Body of pancreas (tissue), 4 donors: ENCODE results near the gene IER5. TPM values are rescaled to one million over a fixed set of nuclear protein-coding genes. Genes with fewer than 3 reads are reported as not detected.

Experiments used
- ATAC-seq: fragments of 150-250 bp; one replicate; pipeline ENCODE4 v1.9.1; 2016
- DNase-seq, 4 donors: peaks; one replicate each; pipeline ENCODE4 v3.0.0-alpha.2; 2019
- H3K27ac ChIP-seq, 4 donors: fragments of 200-600 bp; sonication (generic); 1 replicate in 3 of 4; 2 replicates in 1 of 4; pipeline versions ENCODE4 v1.5.1 to v1.6.1; 2016 to 2019; ENCODE audit warnings: mild to moderate bottlenecking in 1 of 4, mixed read lengths in 1 of 4, moderate library complexity in 1 of 4
- H3K27me3 ChIP-seq, 2 donors: fragments of 200-600 bp; sonication (generic); one replicate each; pipeline ENCODE4 v1.6.0; 2016; ENCODE audit warnings: mild to moderate bottlenecking in 1 of 2
- H3K36me3 ChIP-seq, 2 donors: fragments of 200-600 bp; sonication (generic); replicated peaks in 1 of 2; 2 replicates each; pipeline ENCODE4 v1.5.1; 2016; ENCODE audit warnings: low read depth in 2 of 2; ENCODE audit not compliant: insufficient read depth in 1 of 2
- H3K4me1 ChIP-seq: fragments of 200-600 bp; sonication (generic); one replicate; pipeline ENCODE4 v1.6.0; 2016
- H3K4me3 ChIP-seq, 2 donors: fragments of 200-600 bp; sonication (generic); 1 replicate in 1 of 2; 2 replicates in 1 of 2; pipeline ENCODE4 v1.5.1; 2016 to 2019
- H3K9me3 ChIP-seq, 3 donors: fragments of 200-600 bp; sonication (generic); 1 replicate in 2 of 3; 2 replicates in 1 of 3; pipeline ENCODE4 v1.5.1; 2016
- CTCF ChIP-seq, 7 experiments: fragments of 450-650 bp in 4 of 7; fragments of 200-600 bp in 3 of 7; sonication (generic) in 3 of 7; IDR thresholded peaks; one replicate each; pipeline ENCODE4 v1.5.1; 2016 to 2019; ENCODE audit warnings: antibody characterized with exemption in 7 of 7
- POLR2A ChIP-seq, 3 donors: fragments of 450-650 bp; IDR thresholded peaks; one replicate each; pipeline ENCODE4 v1.6.1; 2016; ENCODE audit warnings: antibody characterized with exemption in 3 of 3, mild to moderate bottlenecking in 2 of 3
- WGBS, 2 donors: methylation state at CpG; one replicate each; pipeline ENCODE4 v1.1.5; 2017; 5-methylcytosine and 5-hydroxymethylcytosine counted together
- intact Hi-C: fragments of 100-400 bp; cut with DNase I; formaldehyde crosslinking; loops from one replicate; pipeline ENCODE4 v1.15.1; 2023
- total RNA-seq, 2 donors: library from RNA; depleted of rRNA; stranded (reverse); fragments of >200 nt; gene quantifications; one replicate each; pipeline ENCODE4 v1.1.0, GENCODE V29; 2016

The IER5 gene
- total RNA-seq, 2 donors from 2014 or later = 6.6 to 6.7 TPM

GRCh38 chr1:181077576-181078242, 10.8 kb upstream of the IER5 start:
- Histone ChIP-seq H3K27ac (no peak overlapping the region), H3K4me3 (no peak overlapping the region), H3K36me3 (no peaks in the 10 kb centered on the region), H3K9me3 (no peaks in the 10 kb centered on the region), H3K27me3 (no peaks in the 10 kb centered on the region), H3K4me1 (no peaks in the 10 kb centered on the region)
- ATAC-seq = no peak
- intact Hi-C loops = no loop called here
- WGBS, 2 donors = 70 to 77% methylated on average over 7 of the region's 7 CpGs
- no peak for DNase-seq
- no peak for TF ChIP-seq CTCF (IDR thresholded peaks at IDR 0.05)
- TF ChIP-seq POLR2A (IDR thresholded peaks at IDR 0.05) = no peak

GRCh38 chr1:181079382-181079781, 9.1 kb upstream of the IER5 start:
- intact Hi-C loops = no loop called here
- 55 to 62% methylated on average over 2 of the region's 2 CpGs for WGBS, 2 donors
- no peak for ATAC-seq

GRCh38 chr1:181079920-181080319, 8.6 kb upstream of the IER5 start:
- WGBS, 2 donors = 48 to 56% methylated on average over 4 of the region's 4 CpGs
- Histone ChIP-seq H3K27ac (no peak overlapping the region), H3K4me1 (no peaks in the 10 kb centered on the region), H3K9me3 (no peaks in the 10 kb centered on the region), H3K36me3 (no peaks in the 10 kb centered on the region), H3K27me3 (no peaks in the 10 kb centered on the region), H3K4me3 (no peak overlapping the region)
- DNase-seq (no peak), ATAC-seq (no peak)
- intact Hi-C loops = no loop called here
- TF ChIP-seq CTCF (IDR thresholded peaks at IDR 0.05) (no peak), POLR2A (IDR thresholded peaks at IDR 0.05) (no peak)

More at GRCh38 chr1:181079382-181079781, 9.1 kb upstream of the IER5 start:
- no peaks in the 10 kb centered on the region for H3K36me3 ChIP-seq
- H3K4me1 ChIP-seq = no peaks in the 10 kb centered on the region
- TF ChIP-seq POLR2A (IDR thresholded peaks at IDR 0.05) = no peak
- no peak overlapping the region for H3K27ac ChIP-seq
- no peaks in the 10 kb centered on the region for H3K27me3 ChIP-seq
- DNase-seq = no peak
- H3K4me3 ChIP-seq = no peak overlapping the region
- H3K9me3 ChIP-seq = no peaks in the 10 kb centered on the region

GRCh38 chr1:181080556-181080955, 7.9 kb upstream of the IER5 start:
- H3K4me1 ChIP-seq = no peaks in the 10 kb centered on the region
- no peaks in the 10 kb centered on the region for H3K27me3 ChIP-seq
- H3K9me3 ChIP-seq = no peaks in the 10 kb centered on the region
- TF ChIP-seq CTCF (IDR thresholded peaks at IDR 0.05) (no peak), POLR2A (IDR thresholded peaks at IDR 0.05) (no peak)
- no peak overlapping the region for H3K4me3 ChIP-seq
- no peak for DNase-seq
- no peak overlapping the region for H3K27ac ChIP-seq
- ATAC-seq = no peak
- intact Hi-C loops = no loop called here
- 81 to 88% methylated on average over 4 of the region's 4 CpGs for WGBS, 2 donors
- H3K36me3 ChIP-seq = no peaks in the 10 kb centered on the region

GRCh38 chr1:181081395-181081794, 7.1 kb upstream of the IER5 start:
- Histone ChIP-seq H3K36me3 (no peaks in the 10 kb centered on the region), H3K9me3 (no peaks in the 10 kb centered on the region), H3K27me3 (no peaks in the 10 kb centered on the region), H3K4me3 (no peak overlapping the region), H3K4me1 (no peaks in the 10 kb centered on the region), H3K27ac (no peak overlapping the region)
- DNase-seq (no peak), ATAC-seq (no peak)
- intact Hi-C loops = no loop called here
- TF ChIP-seq POLR2A (IDR thresholded peaks at IDR 0.05) (no peak), CTCF (IDR thresholded peaks at IDR 0.05) (no peak)
- WGBS, 2 donors = 56 to 76% methylated on average over 3 of the region's 3 CpGs
